ENCODE data around the gene DDX10.

DNA sequence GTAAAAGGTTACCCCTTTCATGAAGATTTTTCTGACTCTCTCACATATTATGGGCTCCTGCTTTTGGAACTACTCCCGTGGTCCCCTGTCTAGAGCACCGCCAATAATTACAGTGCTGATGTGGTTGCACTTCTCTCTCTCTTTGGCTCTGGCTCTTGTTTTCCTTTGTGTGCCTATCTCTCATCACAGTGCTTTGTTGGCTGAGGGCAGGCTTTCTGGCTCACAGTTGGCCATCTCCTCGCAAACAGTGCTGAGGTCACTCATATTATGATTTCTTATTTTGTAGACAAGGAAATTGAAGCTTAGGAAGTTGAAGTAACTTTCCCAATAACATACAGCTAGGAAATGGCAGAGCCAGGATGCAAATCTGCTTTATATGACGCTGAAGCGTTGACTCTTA lies 192.5 kb downstream of the DDX10 start:
- TF ChIP-seq, protein P1, sequence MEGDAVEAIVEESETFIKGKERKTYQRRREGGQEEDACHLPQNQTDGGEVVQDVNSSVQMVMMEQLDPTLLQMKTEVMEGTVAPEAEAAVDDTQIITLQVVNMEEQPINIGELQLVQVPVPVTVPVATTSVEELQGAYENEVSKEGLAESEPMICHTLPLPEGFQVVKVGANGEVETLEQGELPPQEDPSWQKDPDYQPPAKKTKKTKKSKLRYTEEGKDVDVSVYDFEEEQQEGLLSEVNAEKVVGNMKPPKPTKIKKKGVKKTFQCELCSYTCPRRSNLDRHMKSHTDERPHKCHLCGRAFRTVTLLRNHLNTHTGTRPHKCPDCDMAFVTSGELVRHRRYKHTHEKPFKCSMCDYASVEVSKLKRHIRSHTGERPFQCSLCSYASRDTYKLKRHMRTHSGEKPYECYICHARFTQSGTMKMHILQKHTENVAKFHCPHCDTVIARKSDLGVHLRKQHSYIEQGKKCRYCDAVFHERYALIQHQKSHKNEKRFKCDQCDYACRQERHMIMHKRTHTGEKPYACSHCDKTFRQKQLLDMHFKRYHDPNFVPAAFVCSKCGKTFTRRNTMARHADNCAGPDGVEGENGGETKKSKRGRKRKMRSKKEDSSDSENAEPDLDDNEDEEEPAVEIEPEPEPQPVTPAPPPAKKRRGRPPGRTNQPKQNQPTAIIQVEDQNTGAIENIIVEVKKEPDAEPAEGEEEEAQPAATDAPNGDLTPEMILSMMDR (IDR thresholded peaks at IDR 0.05; ENCODE audit: insufficient read depth, low read depth, low read length), result no peak
- no peak for TF ChIP-seq EZH2 (IDR thresholded peaks at IDR 0.05; ENCODE audit: insufficient read depth, low read length)
